ENCODE results near the gene CDRT4.

Gene CDRT4

DNA sequence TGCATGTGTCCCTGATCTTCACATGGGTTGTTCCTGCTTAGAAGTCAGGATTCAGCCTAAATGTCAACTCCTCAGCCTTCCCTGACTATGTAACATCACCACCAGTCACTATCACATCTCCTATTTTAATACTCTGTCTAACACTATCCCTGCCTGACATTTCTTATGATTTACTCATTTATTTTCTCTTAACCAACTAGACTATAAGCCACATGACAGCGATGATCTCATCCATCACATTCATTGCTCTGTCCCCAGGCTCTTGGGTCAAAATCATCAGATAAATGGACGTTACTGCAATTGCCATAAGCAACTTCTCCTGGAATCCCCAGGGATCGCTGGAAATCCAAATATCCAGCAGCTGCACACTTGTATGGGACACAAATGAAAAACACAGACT, 15.7 kb downstream of the CDRT4 start:
- Histone ChIP-seq H3K9me3 (ENCODE audit: insufficient read depth, low read length, severe bottlenecking) (no peaks in the 10 kb centered on the region), H4K20me1 (ENCODE audit: insufficient read depth, low read length) (no peaks in the 10 kb centered on the region), H3K27me3 (ENCODE audit: insufficient read depth, low read length, poor library complexity) (no peaks in the 10 kb centered on the region), H3K4me3 (ENCODE audit: low read depth in 1 of 2, low read length in 2 of 2) (no peak overlapping the region), H3K36me3 (ENCODE audit: insufficient read depth, low read length) (no peaks in the 10 kb centered on the region), H3K9ac (ENCODE audit: low read depth, low read length) (no peak overlapping the region), H3K27ac (ENCODE audit: low read length) (no peak overlapping the region), H3K79me2 (ENCODE audit: insufficient read depth, low read length) (no peaks in the 10 kb centered on the region), H3K4me1 (ENCODE audit: insufficient read depth, low read length) (peaks cover 5% of the 10 kb centered on the region), H3K4me2 (ENCODE audit: insufficient read depth, low read length) (no peak overlapping the region), H2AFZ (ENCODE audit: low read depth, low read length) (no peak overlapping the region)
- TF ChIP-seq EZH2 (IDR thresholded peaks at IDR 0.05; ENCODE audit: borderline replicate concordance, low read depth, low read length, severe bottlenecking), result no peak
- TF ChIP-seq, protein P1, sequence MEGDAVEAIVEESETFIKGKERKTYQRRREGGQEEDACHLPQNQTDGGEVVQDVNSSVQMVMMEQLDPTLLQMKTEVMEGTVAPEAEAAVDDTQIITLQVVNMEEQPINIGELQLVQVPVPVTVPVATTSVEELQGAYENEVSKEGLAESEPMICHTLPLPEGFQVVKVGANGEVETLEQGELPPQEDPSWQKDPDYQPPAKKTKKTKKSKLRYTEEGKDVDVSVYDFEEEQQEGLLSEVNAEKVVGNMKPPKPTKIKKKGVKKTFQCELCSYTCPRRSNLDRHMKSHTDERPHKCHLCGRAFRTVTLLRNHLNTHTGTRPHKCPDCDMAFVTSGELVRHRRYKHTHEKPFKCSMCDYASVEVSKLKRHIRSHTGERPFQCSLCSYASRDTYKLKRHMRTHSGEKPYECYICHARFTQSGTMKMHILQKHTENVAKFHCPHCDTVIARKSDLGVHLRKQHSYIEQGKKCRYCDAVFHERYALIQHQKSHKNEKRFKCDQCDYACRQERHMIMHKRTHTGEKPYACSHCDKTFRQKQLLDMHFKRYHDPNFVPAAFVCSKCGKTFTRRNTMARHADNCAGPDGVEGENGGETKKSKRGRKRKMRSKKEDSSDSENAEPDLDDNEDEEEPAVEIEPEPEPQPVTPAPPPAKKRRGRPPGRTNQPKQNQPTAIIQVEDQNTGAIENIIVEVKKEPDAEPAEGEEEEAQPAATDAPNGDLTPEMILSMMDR (IDR thresholded peaks at IDR 0.05; ENCODE audit: borderline replicate concordance, extremely low read depth, low read length, poor library complexity, severe bottlenecking), result no peak
- DNase-seq (no peak), ATAC-seq (ENCODE audit: insufficient read depth, low read depth) (no peak)

DNA sequence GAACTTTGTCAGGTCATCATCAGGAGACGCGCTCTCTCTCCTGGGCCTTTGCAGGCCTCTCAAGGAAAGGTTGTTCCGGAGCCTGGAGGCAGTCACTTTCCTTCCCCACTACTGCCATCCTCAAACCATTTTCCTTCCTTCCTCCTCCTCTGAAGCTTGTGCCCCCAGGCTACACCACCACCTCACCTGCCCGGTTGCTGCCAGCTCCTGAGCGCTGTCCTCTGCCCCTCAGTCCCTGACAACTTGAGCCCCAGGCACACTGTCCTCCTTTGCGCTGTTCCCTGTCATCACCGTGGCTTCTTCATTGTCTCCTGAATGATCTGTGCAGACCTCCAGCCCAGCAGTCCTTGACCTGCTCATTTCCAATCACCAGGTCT, 18.9 kb downstream of the CDRT4 start:
- Histone ChIP-seq H3K27ac (ENCODE audit: low read length) (no peak overlapping the region), H3K4me2 (ENCODE audit: insufficient read depth, low read length) (no peak overlapping the region), H3K79me2 (ENCODE audit: insufficient read depth, low read length) (no peaks in the 10 kb centered on the region), H3K27me3 (ENCODE audit: insufficient read depth, low read length, poor library complexity) (no peaks in the 10 kb centered on the region), H2AFZ (ENCODE audit: low read depth, low read length) (no peak overlapping the region), H3K4me3 (ENCODE audit: low read depth in 1 of 2, low read length in 2 of 2) (no peak overlapping the region), H3K4me1 (ENCODE audit: insufficient read depth, low read length) (peaks cover 9% of the 10 kb centered on the region), H3K9ac (ENCODE audit: low read depth, low read length) (no peak overlapping the region), H3K9me3 (ENCODE audit: insufficient read depth, low read length, severe bottlenecking) (no peaks in the 10 kb centered on the region), H4K20me1 (ENCODE audit: insufficient read depth, low read length) (no peaks in the 10 kb centered on the region), H3K36me3 (ENCODE audit: insufficient read depth, low read length) (no peaks in the 10 kb centered on the region)
- no peak for ATAC-seq (ENCODE audit: insufficient read depth, low read depth)
- no peak for TF ChIP-seq EZH2 (IDR thresholded peaks at IDR 0.05; ENCODE audit: borderline replicate concordance, low read depth, low read length, severe bottlenecking)
- TF ChIP-seq, protein P1 (IDR thresholded peaks at IDR 0.05; ENCODE audit: borderline replicate concordance, extremely low read depth, low read length, poor library complexity, severe bottlenecking), result no peak
- DNase-seq, result no peak

DNA sequence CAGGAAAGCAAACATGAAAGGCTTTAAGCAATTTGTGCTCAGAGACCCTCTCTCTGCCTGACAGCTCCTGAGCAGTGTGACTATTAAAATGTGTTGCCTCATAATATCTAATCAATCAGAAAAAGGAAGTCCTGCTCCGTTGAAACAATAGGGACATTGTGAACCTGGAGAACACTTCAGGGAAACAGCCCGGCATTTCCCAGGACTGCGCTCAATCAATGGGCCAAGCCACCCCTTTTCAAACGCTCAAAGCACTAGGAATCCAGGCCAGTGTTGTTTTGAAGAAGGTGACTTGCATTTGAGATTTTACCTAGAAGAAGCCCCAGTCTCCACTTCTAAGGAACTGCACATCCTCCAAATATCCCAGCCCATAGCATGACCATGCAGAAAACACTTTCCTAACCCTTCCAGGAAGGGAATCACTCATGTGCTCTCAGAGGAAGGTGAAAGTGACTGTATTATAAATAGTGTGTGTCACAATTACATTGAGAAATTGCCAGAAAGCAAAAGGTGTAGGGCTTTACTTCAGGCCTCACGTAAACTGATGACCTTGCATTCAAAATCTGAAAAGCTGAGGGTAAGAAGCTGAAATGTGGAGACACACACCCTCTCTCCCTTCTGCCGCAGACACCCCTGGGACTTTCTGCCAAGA, 19.4 kb downstream of the CDRT4 start:
- no peak overlapping the region for H3K4me2 ChIP-seq (ENCODE audit: insufficient read depth, low read length)
- no peak overlapping the region for H3K4me3 ChIP-seq (ENCODE audit: low read depth in 1 of 2, low read length in 2 of 2)
- H3K36me3 ChIP-seq (ENCODE audit: insufficient read depth, low read length), result no peaks in the 10 kb centered on the region
- no peaks in the 10 kb centered on the region for H3K27me3 ChIP-seq (ENCODE audit: insufficient read depth, low read length, poor library complexity)
- H3K79me2 ChIP-seq (ENCODE audit: insufficient read depth, low read length), result no peaks in the 10 kb centered on the region
- no peaks in the 10 kb centered on the region for H3K9me3 ChIP-seq (ENCODE audit: insufficient read depth, low read length, severe bottlenecking)
- peaks cover 9% of the 10 kb centered on the region for H3K4me1 ChIP-seq (ENCODE audit: insufficient read depth, low read length)
- no peak overlapping the region for H3K9ac ChIP-seq (ENCODE audit: low read depth, low read length)
- no peak overlapping the region for H2AFZ ChIP-seq (ENCODE audit: low read depth, low read length)
- ATAC-seq (ENCODE audit: insufficient read depth, low read depth) (no peak), DNase-seq (no peak)
- H4K20me1 ChIP-seq (ENCODE audit: insufficient read depth, low read length), result no peaks in the 10 kb centered on the region
- TF ChIP-seq, protein P1 (IDR thresholded peaks at IDR 0.05; ENCODE audit: borderline replicate concordance, extremely low read depth, low read length, poor library complexity, severe bottlenecking), result no peak
- no peak for TF ChIP-seq EZH2 (IDR thresholded peaks at IDR 0.05; ENCODE audit: borderline replicate concordance, low read depth, low read length, severe bottlenecking)
- H3K27ac ChIP-seq (ENCODE audit: low read length), result no peak overlapping the region

All from DND-41 (cell line).